Skeletal muscle cell (primary cell): ENCODE results near the gene PYGB.
"Not testable (repeated sequence)": the region's sequence is repeated elsewhere in the genome, so short reads cannot be mapped to it uniquely, and the experiment has no call there.

Source experiments
- DNase-seq: peaks from one replicate; pipeline ENCODE4 v3.0.0-alpha.2; 2010; ENCODE audit warnings: low read depth
- H3K4me3 ChIP-seq: 2 replicates; pipeline ENCODE4 v1.5.1; 2011; ENCODE audit warnings: low read depth, mild to moderate bottlenecking, control low read depth, low read length, moderate library complexity

The PYGB gene

DNA sequence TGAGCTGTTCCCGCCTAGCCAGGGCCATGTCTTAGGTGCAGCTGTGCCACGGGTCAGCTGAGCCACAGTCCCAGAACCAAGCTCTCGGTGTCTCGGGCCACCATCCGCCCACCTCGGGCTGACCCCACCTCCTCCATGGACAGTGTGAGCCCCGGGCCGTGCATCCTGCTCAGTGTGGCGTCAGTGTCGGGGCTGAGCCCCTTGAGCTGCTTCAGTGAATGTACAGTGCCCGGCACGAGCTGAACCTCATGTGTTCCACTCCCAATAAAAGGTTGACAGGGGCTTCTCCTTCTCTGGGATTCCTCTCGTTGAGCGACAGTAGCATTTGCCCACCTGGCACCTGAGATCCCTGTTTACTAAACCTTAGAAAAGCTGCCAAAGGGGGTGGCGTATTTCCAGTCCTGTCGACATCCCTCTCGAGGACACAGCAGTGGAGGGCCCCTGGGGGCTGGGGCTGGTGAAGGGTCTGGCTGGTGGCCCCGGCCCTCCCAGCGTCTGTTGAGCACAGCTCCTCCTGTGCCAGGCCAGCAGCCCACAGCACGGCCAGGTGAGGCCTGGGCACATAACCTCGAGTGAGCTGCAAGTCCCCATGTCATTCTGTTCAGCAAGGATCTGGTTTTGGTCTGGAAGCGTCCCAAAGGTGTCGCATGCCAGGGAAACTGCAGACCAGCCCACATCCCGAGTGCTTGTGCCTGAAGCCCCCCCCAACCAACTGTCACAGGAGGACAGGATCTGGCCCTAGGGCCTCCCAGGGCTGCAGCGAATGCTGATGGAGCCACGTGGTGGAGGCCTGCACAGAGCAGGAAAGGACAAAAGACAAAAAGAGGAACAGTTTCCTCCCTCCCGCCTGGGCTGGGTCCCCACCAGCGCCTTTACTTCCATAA is 21.2 kb upstream of the PYGB start:
- no peak overlapping the region for H3K4me3 ChIP-seq
- no peak for DNase-seq

DNA sequence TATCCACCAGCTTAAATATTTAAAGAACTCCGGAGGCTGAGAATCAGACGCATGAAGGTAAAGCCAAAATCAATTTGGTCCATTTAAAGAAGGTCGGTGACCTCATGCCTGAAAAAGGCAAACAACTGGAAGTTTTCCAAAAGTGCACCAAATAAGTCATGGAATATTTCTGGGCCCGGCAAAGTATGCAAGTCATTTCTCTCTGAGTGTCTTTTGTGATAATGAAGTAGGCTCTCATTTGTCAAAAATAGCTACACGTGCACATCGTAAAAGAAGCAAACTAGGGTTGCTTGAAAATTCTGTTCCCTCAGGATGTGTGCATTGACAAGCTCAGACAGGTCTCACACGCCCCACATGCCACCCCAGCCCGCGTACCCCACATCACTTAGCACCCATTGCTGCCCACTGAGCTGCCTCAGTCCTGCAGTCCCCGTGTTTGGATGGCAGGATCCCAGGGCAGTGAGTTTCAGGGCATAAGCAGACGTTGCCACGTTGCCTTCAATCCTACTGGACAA is 20.5 kb upstream of the PYGB start:
- no peak overlapping the region for H3K4me3 ChIP-seq
- DNase-seq, result no peak

DNA sequence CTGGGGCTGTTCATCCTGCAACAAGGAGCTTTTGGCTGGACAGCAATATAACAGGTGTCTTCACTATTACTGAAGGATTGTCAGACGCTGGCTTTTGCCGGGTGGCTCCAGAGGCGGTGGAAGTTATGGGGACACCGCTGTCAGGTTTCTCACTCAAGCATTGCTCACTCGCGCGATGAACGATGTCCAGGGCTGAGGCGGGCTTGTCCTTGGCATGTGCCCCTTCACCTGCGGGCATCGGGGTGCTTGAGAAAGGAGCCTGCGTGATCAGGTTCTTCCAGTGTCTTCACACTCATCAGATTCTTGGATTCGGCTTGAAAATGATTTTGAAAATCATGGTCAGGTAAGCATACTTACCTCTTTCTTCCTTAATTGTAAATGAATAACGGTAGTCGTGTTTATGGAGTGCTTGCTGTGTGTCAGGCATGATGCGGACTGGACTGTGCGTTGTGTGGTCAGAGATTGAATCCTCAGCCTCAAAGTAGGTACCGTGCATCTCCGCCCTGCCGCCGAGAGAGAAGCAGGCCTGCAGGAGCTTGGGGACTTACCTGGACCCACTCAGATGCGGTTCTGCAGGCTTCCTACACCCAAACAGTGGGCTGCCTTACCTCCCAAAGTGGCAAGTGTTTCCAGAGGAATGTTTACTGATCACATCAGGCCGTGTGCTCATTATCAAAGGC is 18.3 kb upstream of the PYGB start:
- no peak overlapping the region for H3K4me3 ChIP-seq
- DNase-seq, result no peak

DNA sequence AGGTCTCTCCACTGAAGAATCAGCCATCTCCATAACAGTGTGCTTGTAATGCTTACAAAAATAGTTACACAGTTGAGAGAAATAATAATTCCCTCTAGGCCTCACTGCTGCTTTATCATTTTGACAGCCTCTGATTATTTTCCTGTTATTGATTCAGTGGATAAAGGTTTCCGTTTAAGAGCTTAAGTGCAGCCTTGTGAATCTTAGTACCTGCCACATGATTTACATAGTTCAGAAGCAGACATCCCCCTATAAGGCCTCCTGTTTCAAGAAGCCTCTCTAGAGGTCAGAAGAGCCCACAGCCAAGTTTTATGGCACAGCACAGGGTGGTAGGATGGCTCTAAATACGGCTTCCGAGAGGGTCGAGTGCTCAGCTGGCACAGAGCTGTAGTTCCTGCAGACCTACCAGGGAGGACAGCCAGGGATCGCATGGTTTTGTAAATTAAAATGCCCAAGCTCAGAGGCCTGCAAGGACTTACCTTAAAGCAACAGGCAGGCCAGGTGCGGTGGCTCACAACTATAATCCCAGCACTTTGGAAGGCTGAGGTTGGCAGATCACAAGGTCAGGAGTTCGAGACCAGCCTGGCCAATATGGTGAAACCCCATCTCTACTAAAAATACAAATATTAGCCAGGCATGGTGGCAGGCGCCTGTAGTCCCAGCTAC is 17.6 kb upstream of the PYGB start:
- no peak for DNase-seq

DNA sequence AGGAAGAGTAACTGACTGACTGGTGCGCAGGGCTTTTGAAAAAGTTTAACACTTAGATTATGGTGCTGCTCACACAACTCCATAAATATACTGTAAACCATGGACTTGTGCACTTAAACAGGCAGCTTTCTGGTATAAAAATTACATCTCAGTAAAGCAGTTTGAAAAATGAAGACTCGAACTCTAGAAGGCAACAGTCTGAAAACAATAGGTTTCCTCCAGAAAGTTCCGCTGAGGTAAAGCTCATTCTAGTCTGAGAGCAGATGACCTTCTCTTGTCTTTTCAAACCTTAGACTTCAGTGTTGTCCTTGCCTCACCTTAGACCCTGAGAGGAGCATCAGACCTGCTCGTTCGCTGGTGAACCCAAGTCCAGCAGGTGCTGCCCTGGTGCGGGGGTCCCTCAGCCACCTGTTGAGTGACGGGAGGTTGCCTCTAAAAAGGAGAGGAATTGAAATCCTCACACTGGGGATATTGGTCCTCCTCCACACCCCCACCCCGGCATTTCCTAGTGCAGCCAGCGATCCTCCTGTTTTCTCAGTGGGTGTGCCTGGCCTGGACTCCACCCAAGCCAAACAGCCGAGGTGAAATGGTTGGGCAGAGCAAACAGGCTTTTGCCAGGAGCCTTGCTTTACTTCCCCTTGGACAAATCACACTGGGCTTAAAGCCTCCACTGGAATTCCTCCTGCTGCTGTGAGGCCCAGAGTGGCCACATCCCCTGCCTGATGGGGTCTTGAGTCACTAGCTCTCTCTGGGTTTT is 14.7 kb upstream of the PYGB start:
- peak; percentile 75 for DNase-seq
- H3K4me3 ChIP-seq, result no peak overlapping the region

More for the DNA sequence above, 17.6 kb upstream of the PYGB start:
- no peak overlapping the region for H3K4me3 ChIP-seq

DNA sequence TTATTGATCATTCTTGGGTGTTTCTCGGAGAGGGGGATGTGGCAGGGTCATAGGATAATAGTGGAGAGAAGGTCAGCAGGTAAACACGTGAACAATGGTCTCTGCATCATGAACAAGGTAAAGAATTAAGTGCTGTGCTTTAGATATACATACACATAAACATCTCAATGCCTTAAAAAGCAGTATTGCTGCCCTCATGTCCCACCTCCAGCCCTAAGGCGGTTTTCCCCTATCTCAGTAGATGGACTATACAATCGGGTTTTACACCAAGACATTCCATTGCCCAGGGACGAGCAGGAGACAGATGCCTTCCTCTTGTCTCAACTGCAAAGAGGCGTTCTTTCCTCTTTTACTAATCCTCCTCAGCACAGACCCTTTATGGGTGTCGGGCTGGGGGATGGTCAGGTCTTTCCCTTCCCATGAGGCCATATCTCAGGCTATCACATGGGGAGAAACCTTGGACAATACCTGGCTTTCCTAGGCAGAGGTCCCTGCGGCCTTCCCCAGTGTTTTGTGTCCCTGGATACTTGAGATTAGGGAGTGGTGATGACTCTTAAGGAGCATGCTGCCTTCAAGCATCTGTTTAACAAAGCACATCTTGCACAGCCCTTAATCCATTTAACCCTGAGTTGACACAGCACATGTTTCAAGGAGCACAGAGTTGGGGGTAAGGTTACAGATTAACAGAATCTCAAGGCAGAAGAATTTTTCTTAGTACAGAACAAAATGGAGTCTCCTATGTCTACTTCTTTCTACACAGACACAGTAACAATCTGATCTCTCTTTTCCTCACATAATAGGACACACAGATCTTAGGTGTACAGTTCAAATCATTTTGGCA is 13.7 kb upstream of the PYGB start:
- not testable (repeated sequence) for H3K4me3 ChIP-seq, DNase-seq

DNA sequence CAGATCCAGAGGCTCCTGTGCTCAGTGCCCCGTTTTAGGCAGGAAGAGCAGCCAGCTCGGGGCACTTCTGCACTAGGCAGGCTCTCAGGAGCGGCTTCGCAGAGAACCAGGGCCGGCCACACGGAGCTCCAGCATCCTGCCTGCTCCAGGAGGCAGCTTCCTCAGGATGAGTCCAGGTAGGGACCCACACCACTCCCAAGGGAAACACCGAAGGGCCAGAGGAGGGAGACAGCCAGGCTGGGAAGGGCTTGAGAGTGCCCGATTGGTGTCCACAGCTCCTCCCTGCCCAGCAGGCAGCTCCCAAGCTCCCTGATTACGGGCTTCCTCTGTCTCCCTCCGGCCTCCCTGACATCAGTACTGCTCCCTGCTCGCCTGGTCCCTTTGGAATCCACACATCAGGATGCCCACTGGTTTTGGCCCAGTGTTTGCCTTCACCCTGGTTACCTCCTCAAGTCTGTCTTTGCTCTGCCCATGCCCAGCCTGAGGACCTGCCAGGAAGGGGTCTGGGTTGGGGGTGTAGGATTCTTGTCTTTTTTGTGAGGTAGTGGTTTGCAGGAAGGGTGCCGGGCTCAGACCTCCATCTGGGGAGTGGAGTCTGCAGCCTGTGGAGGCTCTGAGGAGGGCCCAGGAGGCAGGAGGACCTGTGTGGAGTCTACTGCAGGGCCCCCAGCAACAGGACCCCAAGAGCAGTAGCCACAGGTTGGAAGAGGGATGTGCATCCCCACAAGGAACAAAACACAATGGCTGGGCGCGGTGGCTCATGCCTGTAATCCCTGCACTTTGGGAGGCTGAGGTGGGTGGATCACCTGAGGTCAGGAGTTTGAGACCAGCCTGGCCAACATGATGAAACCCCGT is 11.2 kb upstream of the PYGB start:
- DNase-seq, result no peak
- no peak overlapping the region for H3K4me3 ChIP-seq

DNA sequence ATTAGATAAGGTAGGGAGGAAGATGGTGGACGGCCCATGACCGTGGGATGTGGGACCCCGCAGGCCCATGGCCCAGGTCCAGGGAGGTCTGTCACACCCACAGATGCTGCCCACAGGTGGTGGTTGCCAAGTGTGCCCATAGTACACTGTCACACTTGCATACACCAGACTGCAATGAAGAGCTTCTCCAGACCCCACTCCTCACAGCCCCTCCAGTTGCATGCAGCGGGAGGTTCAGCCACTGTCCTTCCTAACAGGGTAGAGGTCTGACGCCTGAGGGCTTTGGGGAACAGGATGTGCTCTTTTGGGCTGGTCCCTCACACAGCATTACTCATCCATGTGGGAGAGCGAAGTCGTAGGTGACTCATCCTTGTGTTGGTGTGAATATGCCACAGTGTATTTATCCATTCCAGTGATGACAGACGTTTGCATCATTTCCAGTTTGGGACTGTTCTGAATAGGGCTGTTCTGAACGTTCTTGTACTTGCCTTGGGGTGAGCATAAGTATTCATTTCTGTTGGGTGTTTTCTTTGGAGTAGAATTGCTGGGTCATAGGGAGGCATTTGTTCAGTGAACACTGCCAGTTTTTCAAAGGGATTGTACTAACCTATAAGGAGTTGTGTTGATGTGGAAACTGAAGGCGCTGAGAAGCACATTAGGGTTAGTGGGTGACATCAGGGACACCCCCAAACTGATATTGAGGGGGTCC is 10.1 kb upstream of the PYGB start:
- peak; percentile 100 for DNase-seq
- H3K4me3 ChIP-seq, result no peak overlapping the region

DNA sequence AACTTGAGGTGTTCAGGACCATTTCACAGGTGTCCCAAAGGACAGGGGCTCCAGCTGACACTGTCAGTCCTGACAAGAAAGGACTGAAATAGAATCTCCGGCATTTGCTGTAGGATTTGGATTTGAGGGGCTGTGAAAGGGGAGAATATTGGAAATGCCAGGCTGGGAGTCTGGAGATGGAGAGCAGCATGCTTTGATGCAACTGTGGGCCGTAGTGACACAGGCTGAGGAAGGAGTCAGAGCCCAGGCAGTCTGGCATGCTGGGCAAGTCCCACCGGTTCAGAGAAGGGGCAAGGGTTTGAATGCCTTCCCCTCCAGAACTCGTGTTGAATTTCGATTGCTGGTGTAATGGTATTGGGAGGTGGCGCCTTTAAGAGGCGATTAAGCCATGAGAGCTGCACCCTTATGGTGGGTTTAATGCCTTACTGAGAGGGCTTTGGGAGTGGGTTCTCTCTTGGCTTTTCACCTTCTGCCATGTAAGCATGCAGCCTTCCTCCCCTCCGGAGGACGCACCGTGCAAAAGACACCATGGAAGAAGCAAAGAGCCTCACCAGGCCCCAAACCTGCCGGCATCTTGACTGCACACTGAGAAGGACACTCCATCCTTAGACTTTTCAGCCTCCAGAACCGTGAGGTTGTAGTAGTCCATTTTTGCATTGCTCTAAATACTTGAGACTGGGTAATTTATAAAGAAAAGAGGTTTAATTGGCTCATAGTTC is 9.4 kb upstream of the PYGB start:
- H3K4me3 ChIP-seq, result no peak overlapping the region
- no peak for DNase-seq

DNA sequence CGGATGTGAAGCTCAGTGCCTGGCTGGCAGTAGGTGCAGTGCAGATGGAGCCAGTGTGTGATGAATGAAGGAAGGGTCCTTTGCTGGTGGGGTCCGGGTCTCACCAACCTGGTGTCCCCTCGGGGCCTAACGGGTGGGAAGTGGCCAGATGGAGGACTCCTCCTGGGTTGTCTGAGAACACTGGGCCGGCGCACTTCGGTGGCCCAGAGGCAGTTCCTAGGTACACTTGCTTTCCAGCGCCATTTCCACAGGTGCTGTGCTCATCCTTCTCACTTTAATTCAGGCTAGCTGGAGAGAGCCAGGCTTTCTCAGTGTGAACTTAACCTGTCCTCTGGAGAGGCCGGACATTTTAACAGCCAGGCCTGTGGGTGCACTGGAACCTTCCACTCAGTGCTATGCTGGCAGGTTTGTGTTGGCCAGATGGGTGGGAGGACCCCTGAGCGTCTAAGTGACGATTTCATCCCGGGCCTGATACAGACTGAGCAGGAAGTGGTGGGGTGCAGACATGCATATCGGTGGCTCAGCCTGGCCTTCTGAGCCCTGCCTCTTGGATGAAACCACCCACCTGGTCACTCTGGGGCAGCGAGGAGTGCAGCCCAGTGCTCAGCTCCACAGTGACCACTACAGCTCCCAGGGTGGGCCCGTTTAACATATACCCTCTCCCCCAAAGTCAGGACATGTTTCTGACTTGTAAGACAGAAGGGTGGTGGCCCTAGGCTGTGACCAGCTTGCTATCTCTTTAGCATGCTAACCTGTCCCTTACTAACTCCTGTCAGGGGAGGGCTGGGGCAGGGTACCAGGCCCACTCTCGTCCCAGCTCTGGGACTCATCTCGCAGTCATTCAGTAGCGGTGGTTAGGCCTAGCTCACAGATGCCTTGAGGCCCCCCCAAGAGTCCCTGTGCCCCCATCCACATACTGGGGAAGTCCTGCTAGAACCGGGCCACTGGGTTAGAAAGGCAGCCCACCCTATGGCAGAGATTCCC is 8.2 kb upstream of the PYGB start:
- no peak for DNase-seq

DNA sequence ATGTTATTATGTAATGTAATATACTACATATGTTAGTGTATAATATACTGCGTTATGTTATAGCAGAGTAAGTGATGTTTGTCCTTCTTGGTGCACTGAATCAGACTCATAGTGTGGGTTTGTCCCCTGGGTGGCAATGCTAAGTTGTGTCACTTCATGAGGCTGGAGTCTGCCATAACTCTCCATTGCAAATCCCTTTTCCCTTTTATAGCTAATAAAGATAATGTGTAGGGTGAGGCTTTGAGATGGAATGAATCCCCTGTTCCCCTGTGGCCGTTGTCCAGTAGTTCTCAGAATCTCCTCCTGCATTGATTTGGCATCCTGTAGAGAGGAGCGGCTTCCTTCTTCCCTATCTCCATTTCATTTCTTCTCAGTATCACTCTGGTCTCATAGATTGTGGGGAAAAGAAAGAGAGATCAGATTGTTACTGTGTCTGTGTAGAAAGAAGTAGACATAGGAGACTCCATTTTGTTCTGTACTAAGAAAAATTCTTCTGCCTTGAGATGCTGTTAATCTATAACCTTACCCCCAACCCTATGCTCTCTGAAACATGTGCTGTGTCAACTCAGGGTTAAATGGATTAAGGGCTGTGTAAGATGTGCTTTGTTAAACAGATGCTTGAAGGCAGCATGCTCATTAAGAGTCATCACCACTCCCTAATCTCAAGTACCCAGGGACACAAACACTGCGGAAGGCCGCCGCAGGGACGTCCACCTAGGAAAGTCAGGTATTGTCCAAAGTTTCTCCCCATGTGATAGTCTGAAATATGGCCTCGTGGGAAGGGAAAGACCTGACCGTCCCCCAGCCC is 6.8 kb upstream of the PYGB start:
- not testable (repeated sequence) for H3K4me3 ChIP-seq, DNase-seq

More for the DNA sequence above, 8.2 kb upstream of the PYGB start:
- H3K4me3 ChIP-seq, result no peak overlapping the region

DNA sequence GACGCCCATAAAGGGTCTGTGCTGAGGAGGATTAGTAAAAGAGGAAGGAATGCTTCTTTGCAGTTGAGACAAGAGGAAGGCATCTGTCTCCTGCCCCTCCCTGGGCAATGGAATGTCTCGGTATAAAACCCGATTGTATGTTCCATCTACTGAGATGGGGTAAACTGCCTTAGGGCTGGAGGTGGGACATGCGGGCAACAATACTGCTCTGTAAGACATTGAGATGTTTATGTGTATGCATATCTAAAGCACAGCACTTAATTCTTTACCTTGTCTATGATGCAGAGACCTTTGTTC is 6.3 kb upstream of the PYGB start:
- DNase-seq, H3K4me3 ChIP-seq: not testable (repeated sequence)

DNA sequence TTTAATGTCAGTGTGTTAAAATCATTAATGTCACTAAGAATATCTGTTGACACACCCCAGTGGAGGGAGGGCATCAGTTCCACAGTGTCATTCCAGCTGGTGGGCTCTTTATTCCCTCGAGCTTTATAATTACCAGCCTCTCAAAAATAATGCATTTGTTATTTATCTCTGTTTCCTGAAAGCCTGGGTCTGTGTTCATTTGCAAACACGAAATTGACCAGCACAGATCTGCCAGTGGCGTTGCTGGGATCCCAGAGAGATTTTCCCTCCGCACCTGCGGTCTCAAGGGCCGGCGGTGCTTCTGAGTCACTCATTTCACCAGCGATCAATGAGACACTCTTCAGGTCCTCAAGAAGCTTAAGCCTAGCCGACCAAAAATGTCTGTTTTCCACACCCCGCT is 5.7 kb upstream of the PYGB start:
- no peak for DNase-seq
- no peak overlapping the region for H3K4me3 ChIP-seq

DNA sequence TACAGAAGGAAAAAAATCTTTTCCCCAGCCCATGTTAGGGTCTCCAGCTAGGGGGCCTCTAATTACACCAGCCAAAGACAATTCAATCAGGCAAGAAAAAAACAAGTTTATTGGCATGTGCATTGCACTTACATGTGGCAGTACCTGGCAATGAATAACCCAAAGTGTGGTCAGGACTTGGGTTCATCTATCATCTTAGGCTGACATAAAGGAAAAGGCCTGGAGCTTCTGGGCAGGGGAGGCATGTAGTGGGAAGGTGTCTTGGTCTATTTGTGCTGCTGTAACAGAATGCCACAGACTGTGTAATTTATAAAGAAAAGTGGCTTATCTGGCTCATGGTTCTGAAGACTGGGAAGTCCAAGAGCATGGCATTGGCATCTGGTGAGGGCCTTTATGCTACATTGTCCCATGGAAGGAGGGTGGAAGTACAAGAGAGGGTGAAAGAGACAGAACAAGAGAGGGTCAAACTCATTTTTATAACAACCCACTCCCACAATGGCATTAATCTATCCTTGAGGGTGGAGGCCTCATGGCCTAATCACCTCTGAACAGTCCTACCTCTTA is 4.4 kb upstream of the PYGB start:
- DNase-seq, result no peak
- no peak overlapping the region for H3K4me3 ChIP-seq

DNA sequence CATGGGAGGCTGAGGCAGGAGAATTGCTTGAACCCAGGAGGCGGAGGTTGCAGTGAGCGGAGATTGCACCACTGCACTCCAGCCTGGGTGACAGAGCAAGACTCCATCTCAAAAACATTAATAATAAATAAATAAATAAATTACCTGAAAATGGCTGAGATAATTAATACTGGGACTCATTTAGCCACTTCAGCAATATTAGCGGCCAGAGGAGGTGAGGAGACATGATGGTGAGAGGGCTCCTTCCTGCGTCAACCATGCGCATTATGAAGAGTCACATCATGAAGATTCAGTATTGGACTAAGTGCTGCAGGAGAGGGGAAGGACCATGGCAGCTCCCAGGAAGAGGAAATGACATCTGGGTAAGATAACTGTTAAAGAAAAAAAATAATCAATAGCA is 2.9 kb upstream of the PYGB start:
- DNase-seq, result no peak

More for the DNA sequence above, 2.9 kb upstream of the PYGB start:
- H3K4me3 ChIP-seq, result no peak overlapping the region
